Activated naive CD4-positive, alpha-beta T cell treated with anti-CD3 and anti-CD28 coated beads, Interleukin-2, amount 50 U/mL, for 72 hours (primary cell): ENCODE data around the gene PLA2G6. TPM values are rescaled to one million over a fixed set of nuclear protein-coding genes. Genes with fewer than 3 reads are reported as not detected.

ENCODE experiments used
- ATAC-seq, 2 donors: fragments of 150-1000 bp; cut with Tn5 transposase; 2 replicates each; pipeline ENCODE4 v1.10.0; 2021; ENCODE audit warnings: mild to moderate bottlenecking in 2 of 2, moderate library complexity in 2 of 2
- DNase-seq, 2 donors: peaks; one replicate each; pipeline ENCODE4 v3.0.0; 2021 to 2022; ENCODE audit warnings: low spot score in 2 of 2
- H3K27ac Mint-ChIP-seq, 2 donors: one replicate each; pipeline ENCODE4 v1.8.0; 2022; ENCODE audit warnings: mild to moderate bottlenecking in 2 of 2, mixed read lengths in 2 of 2
- H3K36me3 Mint-ChIP-seq, 2 donors: one replicate each; pipeline ENCODE4 v1.8.0; 2022; ENCODE audit warnings: mixed read lengths in 2 of 2
- H3K9me3 Mint-ChIP-seq, 2 donors: one replicate each; pipeline ENCODE4 v1.8.0; 2022; ENCODE audit warnings: mixed read lengths in 2 of 2
- total RNA-seq, 2 donors: library from RNA; stranded (reverse); gene quantifications; one replicate each; pipeline ENCODE4 v1.2.3, GENCODE V29; 2022

The PLA2G6 gene
- total RNA-seq, 2 donors from 2014 or later: 74.3 to 75.7 TPM

DNA sequence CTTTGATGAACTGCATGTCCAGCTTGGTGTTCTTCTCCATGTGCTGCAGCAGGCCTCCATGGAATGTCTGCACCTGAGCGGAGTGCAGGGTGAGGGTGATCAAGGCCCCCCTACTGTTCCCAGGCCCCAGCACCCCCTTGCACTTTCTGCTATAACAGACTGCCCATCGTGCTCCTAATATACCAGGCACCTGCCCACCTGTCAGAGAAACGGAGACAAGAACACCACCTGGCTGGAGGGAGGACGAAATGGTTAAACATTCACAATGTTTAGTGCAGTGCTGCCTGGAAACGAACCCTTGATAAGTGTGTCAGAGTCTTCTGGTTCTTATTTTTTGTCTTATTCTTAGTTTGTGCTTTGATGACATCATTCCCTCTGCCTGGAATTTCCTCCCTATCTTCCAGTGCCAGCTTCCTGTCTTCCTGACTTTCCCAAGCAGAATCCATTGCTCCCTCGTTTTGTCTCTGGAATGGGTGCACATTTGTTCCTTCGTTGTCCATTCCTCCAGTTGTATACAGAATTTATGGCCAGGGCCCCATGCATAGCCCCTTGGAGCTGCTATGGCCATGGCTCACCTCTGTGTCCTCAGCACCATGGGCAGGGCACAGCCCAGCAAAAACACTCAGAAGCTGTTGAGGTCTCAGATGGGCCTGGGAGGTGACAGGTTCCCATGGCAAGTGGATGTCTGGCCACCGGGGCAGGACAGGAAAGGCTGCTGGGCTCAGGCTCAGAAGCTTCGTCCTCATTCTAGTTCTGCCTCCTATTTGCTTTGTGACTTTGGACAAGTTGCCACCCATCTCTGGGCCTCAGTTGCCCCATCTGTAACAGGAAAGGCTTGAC, 83.0 kb downstream of the PLA2G6 start:
- DNase-seq (no peak), ATAC-seq (no peak)
- no peaks in the 10 kb centered on the region for H3K36me3 Mint-ChIP-seq
- no peak overlapping the region for H3K27ac Mint-ChIP-seq
- no peaks in the 10 kb centered on the region for H3K9me3 Mint-ChIP-seq

DNA sequence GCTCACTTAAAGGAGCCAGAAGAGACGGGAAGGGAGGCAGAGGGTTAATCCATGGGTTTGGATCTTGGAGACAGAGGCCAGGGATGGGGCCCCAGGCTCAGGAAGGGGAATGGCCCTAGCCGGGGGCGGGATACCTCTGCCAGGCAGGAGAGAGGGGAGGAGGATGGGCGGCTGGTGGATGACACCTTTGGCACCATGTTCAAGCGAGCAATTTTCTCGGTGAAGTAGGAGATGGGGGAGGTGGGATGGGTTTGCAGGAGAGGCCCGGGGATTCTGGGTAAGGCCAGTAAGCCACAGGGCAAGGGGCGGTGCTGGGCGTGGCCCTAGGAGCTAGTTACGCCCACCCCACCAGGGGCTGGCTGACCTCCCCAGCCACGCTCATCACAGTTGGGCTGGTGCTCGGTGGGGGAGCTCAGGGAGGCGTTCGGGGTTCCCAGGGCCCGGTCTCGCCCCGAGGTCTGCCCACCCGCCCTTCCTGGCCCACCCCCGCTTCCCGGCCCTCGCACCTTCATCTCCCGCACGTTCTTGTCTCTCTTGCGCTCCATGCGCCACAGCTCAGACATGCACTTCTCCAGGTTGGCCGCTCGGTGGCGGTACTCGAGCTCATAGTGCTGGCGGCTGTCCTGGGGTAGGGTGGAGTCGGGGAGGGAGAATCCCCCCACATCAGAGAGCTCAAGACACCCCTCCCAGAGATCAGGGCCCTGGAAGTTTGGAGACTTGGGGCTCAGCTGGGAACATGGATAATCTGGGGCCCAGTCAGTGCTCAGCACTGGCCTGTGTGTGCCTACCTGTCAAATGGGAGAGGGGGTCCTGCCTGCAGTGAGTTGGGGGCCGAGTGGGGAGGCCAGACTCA, 83.8 kb downstream of the PLA2G6 start:
- Mint-ChIP-seq H3K27ac (peak overlapping the region in 1 of 2 donors; percentile 58), H3K36me3 (no peaks in the 10 kb centered on the region), H3K9me3 (no peaks in the 10 kb centered on the region)
- DNase-seq (no peak), ATAC-seq (no peak)

DNA sequence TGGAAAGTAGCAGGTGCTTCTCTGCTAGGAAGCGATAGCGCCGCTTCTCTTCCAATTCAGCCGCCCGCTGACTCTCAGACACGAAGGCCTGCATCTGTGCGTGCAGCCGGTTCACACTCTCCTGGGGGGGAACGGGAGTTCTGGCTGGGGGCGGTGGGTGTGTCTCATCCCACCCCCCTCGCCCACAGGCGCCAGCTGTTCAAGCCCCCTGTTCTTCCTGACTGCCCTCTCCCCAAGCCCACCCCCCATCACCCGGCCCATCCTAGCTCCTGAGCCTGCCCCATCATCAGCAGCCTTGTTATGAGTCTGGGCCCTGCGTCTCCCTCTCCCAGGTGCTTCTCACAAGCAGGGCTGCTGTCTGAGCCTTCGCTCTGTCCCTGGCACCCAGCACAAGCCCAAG, 84.6 kb downstream of the PLA2G6 start:
- H3K27ac Mint-ChIP-seq: peak overlapping the region in 1 of 2 donors; percentile 58
- ATAC-seq (no peak), DNase-seq (no peak)
- no peaks in the 10 kb centered on the region for H3K9me3 Mint-ChIP-seq
- no peaks in the 10 kb centered on the region for H3K36me3 Mint-ChIP-seq

- H3K27ac Mint-ChIP-seq: no peak overlapping the region
- H3K36me3 Mint-ChIP-seq: no peaks in the 10 kb centered on the region
- no peaks in the 10 kb centered on the region for H3K9me3 Mint-ChIP-seq
- ATAC-seq: no peak
- no peak for DNase-seq
These were observed 92.2 kb downstream of the PLA2G6 start for GRCh38 chr22:38089474-38089851.

DNA sequence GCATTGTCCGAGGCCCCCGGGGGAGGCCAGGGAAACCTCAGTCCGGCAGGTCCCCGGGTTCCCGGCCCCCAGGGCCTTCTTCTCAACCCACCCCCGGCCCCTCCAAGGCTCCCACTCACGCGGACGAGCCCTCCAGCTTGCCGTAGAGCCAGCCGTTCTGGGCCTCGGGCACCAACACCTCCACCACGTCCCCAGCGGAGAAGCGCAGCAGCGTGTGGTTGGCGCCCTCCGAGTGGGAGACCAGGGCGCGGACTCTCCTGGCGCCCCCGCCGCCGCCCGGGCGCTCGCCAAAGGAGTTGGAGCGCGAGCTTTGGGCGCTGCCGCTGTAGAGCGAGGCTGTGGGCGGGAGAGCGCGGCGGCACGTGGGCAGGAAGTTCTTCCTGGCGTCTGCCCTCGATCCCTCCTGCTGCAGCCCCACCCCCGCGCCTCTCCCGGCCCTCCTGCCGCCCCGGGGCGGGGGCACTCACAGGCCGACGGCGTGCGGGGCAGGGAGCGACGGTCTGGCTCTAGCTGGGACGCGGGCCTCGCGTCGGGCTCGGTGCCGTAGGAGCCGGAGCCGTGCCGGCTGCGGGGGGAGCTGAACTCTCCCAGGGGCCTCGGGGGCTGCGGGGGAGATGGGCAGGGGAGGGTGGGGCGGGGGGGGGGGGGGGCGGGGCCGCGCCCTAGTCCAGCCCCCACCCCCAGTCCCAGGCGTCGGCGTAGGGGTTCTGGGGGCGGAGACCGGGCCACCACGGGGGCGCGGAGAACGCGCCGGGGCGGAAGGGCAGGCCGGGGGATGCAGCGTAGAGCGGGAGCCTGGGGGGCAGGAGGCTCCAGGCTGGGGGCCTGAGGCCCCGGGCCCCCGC, 92.8 kb downstream of the PLA2G6 start:
- no peak overlapping the region for H3K27ac Mint-ChIP-seq
- H3K9me3 Mint-ChIP-seq: no peaks in the 10 kb centered on the region
- DNase-seq (no peak), ATAC-seq (no peak)
- no peaks in the 10 kb centered on the region for H3K36me3 Mint-ChIP-seq

DNA sequence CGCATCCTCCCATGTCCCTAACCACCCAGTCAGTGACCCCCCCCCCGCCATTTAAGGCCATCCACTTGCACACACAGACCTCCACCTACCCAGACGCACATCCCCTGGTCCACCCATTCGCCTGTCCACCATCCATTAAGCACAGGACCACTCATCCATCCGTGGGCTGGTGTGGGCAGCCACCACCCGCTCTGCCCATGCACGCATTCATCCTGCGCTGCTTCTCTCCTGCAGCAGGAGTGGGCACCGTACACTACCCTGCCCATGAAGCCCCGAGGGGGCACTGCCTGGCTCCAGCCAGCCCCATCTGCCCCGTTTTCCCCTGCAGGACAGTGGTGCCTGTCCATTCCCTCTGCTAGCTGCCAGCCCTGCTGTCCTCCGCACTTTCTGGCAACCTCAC, 93.8 kb downstream of the PLA2G6 start:
- Mint-ChIP-seq H3K36me3 (no peaks in the 10 kb centered on the region), H3K9me3 (no peaks in the 10 kb centered on the region), H3K27ac (no peak overlapping the region)
- ATAC-seq (no peak), DNase-seq (no peak)

DNA sequence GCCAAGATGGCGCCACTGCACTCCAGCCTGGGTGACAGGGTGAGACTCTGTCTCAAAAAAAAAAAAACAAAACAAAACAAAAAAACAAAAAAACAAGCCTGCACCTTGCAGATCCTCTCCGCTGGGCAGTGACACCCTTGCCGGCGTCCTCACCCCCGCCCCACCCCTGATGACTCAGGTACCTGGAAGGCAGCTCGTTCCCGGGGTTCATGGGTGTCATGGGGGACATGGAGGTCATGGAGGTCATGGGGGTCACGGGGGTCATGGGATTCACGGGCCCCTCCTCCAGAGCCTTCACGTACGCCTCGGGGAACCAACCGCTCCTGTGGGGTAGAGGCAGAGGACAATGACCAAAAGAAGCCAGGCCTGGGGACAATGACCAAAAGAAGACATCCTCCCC, 94.7 kb downstream of the PLA2G6 start:
- no peaks in the 10 kb centered on the region for H3K36me3 Mint-ChIP-seq
- H3K9me3 Mint-ChIP-seq: no peaks in the 10 kb centered on the region
- no peak overlapping the region for H3K27ac Mint-ChIP-seq
- ATAC-seq: no peak
- no peak for DNase-seq

- ATAC-seq: no peak
- no peaks in the 10 kb centered on the region for H3K9me3 Mint-ChIP-seq
- H3K27ac Mint-ChIP-seq: no peak overlapping the region
- H3K36me3 Mint-ChIP-seq: no peaks in the 10 kb centered on the region
- DNase-seq: no peak
These were observed 95.4 kb downstream of the PLA2G6 start for GRCh38 chr22:38086001-38086845.

DNA sequence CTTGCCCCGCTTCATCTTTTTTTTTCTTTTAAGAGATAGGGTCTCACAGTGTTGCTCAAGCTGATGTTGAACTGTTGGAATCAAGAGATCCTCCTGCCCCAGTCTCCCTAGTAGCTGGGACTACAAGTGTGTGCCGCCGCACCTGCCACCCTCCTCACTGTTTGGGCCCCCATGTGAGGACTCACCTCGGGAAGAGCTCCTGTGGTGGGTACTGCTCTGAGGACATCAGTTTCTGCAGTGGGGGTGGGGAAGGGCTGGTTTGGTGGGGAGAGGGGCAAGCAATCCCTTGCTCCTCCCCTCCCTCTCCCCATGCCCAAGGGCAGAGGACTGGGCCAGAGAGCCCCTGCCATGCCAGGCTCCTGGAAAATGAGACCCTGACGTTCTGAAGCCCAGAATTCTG, 96.1 kb downstream of the PLA2G6 start:
- DNase-seq: no peak
- Mint-ChIP-seq H3K9me3 (no peaks in the 10 kb centered on the region), H3K36me3 (no peaks in the 10 kb centered on the region), H3K27ac (no peak overlapping the region)
- no peak for ATAC-seq

- Mint-ChIP-seq H3K36me3 (no peaks in the 10 kb centered on the region), H3K9me3 (no peaks in the 10 kb centered on the region), H3K27ac (no peak overlapping the region)
- no peak for ATAC-seq
- no peak for DNase-seq
These were observed 96.6 kb downstream of the PLA2G6 start for GRCh38 chr22:38085056-38085455.

DNA sequence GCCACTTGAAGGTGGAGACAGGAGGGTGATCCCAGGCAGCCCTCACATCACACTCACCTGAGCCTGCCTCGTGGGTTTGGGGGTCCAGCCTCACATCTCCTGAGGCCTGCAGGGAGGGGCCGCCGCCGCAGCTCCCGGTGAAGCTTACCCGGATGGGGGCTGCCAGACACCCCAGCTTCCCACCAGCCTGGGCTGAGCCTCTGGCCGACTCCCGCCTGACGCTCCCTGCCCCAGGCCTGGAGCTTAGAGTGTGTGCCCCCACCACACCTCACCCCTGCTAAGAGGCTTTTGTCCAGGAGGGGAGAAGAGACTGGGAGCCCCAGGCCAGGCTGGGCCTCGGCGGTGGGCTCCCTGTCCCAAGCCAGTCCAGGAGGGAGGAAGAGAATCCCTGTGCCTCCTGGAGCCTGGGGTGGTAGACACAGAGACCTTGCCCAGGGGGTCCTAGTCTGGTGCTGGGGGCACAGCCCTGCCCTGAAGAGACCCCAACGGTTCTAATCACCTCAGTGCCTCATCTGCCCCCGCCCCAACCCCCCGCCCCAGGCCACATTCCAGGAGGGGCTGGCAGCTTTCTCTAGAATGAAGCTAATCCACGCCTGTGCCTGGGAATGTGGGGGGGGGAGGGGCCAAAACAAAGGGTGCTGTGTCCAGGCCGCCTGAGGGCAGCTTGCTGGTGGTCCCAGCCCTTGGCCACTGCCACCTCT, 97.5 kb downstream of the PLA2G6 start, which contains the start of gene SLC16A8:
SLC16A8 (minus strand) TSS at position 254 of the 701 bp plus-strand sequence. CDS start 1,311 bp downstream, outside the sequence.
- H3K9me3 Mint-ChIP-seq: no peaks in the 10 kb centered on the region

DNA sequence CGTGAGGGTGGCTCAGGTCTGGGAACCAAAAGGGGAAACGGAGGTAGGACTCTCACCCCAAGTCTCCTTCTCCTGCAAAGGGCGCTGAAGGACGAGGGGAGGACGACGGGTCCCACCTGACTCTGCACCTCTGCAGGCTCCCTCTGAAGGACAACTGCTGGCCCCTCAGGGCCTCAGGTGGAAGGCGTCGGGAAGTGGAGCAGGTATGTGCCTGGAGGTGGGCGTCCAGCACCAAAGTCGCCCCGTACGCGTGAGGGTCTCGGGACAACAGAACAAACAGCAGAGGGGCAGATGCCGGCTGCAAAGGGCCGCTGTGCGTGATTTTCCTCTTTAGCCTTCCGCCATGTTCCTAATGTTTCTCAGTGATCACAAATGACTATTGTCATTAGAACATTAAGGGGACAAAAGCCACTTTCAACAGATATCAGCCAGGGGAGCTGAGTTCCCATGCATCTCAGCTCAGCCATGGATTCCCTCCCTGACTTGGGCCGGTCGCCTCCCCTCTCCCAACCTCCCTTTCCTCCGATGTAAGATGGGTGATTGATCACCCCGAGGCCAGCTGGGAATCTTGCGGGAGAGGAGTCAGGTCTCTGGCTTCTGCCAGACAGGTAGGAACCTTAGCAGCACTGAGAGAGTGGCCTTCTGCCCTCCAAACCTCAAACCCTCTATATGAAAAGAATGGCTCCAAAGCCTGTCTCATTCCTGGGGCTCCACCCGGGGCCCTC, 98.5 kb downstream of the PLA2G6 start:
- DNase-seq (no peak), ATAC-seq (no peak)
- Mint-ChIP-seq H3K9me3 (no peaks in the 10 kb centered on the region), H3K36me3 (no peaks in the 10 kb centered on the region), H3K27ac (no peak overlapping the region)

More for the DNA sequence above, 97.5 kb downstream of the PLA2G6 start, which contains the start of gene SLC16A8:
- no peak for DNase-seq
- H3K36me3 Mint-ChIP-seq: no peaks in the 10 kb centered on the region
- H3K27ac Mint-ChIP-seq: no peak within 1 kb of the TSS
- ATAC-seq: no peak

DNA sequence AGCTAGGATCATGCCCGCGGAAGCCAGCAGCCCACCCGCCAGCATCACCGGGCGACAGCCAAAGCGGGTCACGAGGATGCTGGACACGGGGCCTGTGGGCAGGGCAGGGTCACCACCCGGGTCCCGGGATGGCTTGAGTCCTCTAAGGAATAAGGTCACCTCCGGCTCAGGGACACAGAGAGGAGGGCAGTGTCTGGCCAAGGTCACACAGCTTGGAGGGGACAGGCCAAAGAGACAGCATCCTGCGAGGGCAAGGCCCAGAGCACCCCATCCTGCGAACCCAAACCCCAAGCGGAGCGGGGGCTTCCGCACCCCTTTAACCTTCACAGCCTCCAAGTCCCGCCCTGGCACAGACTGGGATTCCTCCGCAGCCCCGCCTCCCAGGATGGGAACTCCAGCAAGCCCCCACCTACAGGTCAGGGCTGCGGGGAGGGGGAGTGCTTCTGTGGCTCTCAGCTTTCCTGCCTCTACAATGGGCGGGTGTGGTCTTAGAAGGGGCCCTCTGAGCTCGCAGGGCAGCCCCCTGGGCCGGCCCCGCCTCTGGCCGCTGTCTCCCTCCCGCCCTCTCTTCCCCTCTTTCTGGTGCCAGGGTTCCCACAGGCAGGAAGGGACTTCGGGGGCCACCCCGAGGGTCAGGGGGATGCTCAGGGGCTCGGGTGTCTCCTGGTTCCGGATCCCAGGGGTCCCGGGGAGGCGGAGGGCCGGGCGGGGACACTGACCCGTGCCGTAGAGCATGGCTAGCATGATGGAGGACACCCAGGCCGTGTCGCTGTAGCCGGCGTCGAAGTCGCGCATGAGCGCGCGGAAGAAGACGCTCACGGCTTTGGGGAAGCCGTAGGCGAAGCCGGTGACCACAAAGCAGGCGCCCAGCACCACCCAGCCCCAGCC, 99.4 kb downstream of the PLA2G6 start:
- peak in 1 of 2 donors; percentile 16 for ATAC-seq
- Mint-ChIP-seq H3K27ac (no peak overlapping the region), H3K9me3 (no peaks in the 10 kb centered on the region), H3K36me3 (no peaks in the 10 kb centered on the region)
- DNase-seq: no peak

DNA sequence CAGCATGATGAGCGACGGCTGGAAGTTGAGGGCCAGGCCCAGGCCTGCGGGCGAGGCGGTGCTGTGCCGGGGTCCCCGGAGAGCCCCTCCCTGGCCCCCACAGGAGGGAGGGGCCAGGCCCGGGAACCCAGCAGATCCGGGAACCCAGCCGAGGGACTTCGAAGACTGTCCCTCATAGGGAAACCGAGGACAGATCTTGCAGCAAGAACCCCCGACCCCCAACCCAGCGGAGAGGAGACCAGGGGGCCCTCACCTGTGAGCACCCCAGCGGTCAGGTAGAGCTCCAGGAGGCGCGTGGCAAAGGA, 100.0 kb downstream of the PLA2G6 start:
- ATAC-seq: no peak
- H3K36me3 Mint-ChIP-seq: no peaks in the 10 kb centered on the region
- DNase-seq: no peak
- no peaks in the 10 kb centered on the region for H3K9me3 Mint-ChIP-seq
- H3K27ac Mint-ChIP-seq: no peak overlapping the region
